LoVo (cell line): Measurements from ENCODE around the gene IL27RA.
"Not testable (repeated sequence)": the region's sequence is repeated elsewhere in the genome, so short reads cannot be mapped to it uniquely, and the experiment has no call there.

ENCODE experiments used
- DNase-seq: peaks from one replicate; pipeline ENCODE4 v3.0.0-alpha.2; 2016; ENCODE audit warnings: low spot score

Gene IL27RA

GRCh38 chr19:13999085-13999484 lies 32.5 kb upstream of the IL27RA start:
- no peak for DNase-seq

GRCh38 chr19:14000691-14001375 lies 30.7 kb upstream of the IL27RA start:
- no peak for DNase-seq

GRCh38 chr19:14002571-14003250 lies 28.9 kb upstream of the IL27RA start:
- DNase-seq: no peak

DNA sequence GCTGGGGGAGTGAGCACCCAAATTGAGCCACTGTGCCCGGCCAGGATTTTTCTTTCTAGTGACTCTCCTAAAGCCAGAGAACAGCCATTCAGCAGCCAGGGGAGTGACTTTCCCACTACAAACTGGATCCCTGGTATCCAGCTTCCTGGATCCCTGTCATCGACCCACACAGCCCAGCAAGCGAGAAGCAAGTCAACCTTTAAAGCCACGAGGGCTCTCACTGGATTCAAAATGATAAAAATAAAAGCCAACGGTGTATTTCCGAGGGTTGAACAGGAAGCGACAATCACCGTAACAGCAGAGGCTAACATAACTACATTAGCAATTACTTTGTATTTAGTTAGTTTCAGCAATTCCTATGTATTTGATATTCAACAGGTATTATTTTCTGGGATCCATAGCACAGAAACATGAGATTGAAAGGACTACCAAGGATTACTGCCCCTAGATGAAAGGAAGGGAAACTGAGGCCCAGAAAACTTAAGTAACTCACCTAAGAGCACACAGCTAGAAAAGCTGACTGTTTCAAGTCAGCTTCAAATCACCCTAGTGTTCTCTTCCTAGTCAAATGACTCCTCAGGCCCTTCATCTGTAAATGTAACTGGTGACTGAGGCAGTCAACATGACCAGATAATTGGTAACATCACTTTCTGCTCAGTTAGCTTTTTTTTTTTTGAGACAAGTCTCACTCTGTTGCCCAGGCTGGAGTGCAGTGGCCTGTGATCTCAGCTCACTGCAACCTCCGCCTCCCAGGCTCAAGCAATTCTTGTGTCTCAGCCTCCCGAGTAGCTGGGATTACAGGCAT lies 28.1 kb upstream of the IL27RA start:
- no peak for DNase-seq

DNA sequence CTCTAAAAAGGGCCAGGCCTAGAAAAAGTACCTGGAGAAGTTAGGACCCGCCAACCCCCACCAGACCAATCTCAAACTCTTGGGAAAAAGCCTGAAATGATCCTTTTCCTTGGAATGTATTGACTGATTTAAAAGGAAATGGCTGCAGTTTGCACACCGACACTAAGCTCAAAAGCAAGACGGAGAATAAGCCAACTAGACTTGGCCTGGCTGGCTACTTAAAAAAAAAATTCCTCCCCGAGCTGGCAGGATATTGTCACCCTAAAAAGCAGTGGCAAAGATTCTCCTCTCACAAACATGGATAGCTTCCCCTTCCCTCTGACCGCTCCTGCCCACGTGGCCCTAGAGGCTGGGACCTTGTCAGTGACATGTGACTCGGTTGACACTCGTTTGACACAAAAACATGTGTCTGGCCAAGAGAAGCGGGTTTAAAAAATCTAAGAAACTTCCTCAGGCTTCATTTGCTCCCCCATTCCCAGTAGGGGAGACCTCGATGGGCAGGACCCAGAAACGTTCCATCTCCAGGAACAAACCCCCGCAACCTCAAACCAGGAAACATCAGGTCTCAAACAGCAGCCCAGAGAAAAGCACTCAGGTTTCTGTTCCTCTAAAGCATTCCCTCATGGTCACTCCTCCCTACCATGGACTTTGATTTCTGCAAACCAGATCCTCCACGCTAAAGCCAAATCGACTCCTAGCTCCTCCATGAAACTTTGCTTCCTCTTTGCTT lies 26.8 kb upstream of the IL27RA start:
- DNase-seq: no peak

- peak; percentile 72 for DNase-seq
These were observed 26.0 kb upstream of the IL27RA start for GRCh38 chr19:14005349-14006084.

DNA sequence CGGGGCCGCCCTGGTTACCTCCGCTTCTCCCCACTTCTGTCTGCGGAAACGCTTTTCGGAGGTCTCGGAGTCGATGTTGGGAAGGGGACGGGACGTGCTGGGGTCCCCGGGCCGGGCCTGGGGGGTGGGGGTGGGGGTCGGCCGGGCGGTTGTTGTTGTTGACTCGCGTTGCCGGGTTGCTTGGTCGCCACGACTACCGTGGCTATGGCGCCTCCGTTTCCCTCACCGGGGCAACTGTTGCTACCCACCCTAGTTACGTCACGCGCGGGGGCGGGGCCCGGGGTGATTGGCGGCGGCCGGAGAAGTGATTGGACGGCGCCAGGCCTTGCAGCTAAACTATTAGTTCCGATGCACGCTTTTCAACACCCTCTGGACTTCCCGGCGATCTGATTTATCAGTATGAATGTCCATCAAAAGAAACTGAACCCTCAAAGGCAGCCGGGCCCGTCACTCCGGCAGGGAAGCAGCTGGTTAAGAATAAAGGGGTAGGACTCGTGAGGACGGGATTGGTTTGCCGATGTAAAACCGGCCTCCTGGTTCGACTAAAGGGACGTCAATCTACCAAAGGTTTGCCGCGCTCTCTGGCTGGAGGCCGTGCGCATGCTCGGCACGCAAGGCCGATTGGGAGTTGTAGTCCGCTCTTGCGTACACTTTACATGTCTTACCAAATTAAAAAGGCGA lies 25.3 kb upstream of the IL27RA start, which contains the start of gene RFX1:
TSS of gene RFX1 (minus strand) at position 236 of the 681 bp plus-strand sequence. CDS start 12,477 bp downstream, outside the sequence.
- DNase-seq: peak; percentile 99

DNA sequence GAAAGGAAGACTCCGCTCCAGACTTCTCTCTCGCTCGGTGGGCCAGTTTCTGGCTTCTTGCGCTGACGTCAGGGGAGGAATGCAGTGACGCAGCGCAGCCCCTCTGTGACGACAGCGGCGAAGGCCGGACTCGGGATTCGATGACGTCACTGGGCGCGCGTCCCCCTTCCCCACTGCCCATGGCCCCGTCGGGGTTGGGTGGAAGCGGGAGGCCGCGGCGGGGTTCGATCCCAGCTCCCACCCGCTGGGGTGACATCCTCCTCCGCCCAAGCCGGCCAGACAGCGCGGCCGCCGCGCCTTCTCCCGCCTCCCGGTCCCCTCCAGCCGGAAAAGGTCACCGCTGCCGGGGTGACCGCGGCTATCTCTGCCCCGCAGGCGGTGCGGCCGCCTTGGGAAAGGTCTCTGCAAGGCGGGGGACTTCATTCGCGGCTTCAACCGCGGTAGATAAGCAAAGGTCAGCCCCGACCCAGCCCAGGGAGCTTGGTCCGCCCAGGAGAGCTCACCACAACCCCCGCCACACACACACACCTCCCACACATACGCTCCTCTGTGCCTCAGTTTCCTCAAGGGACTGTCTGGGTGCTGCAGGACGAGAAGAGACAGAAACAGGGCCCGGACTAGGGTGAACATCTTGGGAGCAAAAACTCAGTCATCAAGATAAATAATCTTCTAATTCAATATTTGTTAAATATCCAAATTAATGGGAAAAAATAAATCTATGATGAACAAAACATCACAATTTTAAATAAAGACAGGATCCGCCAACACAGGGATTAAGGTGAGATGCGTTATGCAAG lies 24.6 kb upstream of the IL27RA start:
- DNase-seq: no peak

- no peak for DNase-seq
These were observed 19.1 kb upstream of the IL27RA start for GRCh38 chr19:14012378-14012915.

GRCh38 chr19:14015524-14016035 lies 16.0 kb upstream of the IL27RA start:
- DNase-seq: no peak

DNA sequence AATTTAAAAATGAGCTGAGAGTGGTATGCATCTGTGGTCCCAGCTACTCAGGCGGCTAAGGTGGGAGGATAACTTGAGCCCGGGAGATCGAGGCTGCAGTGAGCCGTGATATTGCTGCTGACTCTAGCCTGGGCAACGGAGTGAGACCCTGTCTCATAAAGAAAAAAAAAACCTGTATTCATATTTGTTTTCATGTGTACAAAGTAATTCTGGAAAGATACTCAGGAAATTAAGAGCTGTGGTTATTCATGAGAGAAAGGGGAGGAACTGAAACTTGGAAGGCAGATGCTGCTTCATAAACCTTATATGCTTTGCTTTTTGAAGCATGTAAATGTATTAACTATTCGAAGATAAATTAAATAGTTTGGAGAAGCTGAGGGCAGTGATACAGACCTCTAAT lies 12.5 kb upstream of the IL27RA start:
- no peak for DNase-seq

DNA sequence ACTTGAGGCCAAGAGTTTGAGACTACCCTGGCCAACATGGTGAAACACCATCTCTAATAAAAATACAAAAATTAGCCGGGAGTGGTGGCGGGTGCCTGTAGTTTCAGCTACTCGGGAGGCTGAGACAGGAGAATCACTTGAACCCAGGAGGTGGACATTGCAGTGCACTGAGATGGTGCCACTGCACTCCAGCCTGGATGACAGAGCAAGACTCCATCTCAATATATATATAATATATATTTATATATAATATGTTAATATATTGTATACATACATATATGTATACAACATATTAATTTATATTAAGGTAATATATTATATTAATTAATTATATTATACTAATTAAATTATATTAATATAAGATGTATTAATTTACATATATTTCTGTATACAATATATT lies 11.8 kb upstream of the IL27RA start:
- DNase-seq: not testable (repeated sequence)

- no peak for DNase-seq
These were observed 10.1 kb upstream of the IL27RA start for GRCh38 chr19:14021474-14021873.

GRCh38 chr19:14022469-14022868 lies 9.1 kb upstream of the IL27RA start:
- no peak for DNase-seq

- DNase-seq: peak; percentile 60
These were observed 7.9 kb upstream of the IL27RA start for GRCh38 chr19:14023404-14024235.

DNA sequence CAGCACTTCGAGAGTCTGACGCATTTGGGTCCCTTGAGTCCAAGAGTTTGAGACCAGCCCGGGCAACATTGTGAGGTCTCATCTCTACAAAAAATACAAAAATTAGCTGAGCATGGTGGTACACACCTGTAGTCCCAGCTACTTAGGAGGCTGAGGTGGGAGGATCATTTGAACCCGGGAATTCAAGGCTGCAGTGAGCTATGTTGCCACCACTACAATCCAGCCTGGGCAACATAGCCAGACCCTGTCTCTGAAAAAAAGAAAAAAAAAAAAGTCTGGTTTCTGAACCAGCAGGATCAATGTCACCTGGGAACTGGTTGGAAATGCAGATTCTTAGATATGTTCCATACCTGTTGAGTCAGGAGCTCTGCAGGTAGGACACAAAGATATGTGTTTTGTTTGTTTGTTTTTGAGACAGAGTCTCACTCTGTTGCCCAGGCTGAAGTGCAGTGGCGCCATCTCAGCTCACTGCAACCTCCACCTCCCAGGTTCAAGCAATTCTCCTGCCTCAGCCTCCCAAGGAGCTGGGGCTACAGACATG lies 4.8 kb upstream of the IL27RA start:
- DNase-seq: not testable (repeated sequence)

- DNase-seq: no peak
These were observed 3.6 kb upstream of the IL27RA start, which contains the start of gene RLN3 for GRCh38 chr19:14027856-14028450. Gene RLN3, plus strand, starts transcription at chr19:14028148. Its CDS starts 57 bp downstream, at chr19:14028205.

DNA sequence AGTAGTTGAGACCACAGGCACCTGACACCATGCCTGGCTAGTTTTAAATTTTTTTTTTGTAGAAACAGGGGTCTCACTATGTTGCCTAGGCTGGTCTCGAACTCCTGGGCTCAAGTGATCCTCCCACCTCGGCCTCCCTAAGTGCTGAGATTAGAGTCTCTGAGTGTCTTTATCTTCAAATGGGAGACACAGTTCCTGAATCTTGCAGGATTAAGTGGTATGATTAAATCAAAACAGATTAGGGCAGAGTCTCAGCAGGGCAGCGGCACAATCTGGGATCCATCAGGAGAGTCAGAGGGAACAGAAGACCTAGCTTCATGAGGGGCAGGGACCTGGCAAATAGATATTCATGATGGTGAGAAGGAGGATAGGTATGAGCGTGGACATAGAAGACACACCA lies 2.7 kb upstream of the IL27RA start:
- DNase-seq: no peak
